HG02759 (cell line): ENCODE measurements around the gene MALRD1.

ENCODE experiments used
- ATAC-seq: cut with Tn5 transposase; IDR thresholded peaks from one replicate; pipeline ENCODE4 v1.9.1; 2021; ENCODE audit warnings: mild to moderate bottlenecking, moderate library complexity; ENCODE audit not compliant: unreplicated experiment

The MALRD1 gene

GRCh38 chr10:19048489-19048888 is at the start of gene MALRD1:
MALRD1 (plus strand) TSS chr10:19048801; CDS start chr10:19048939, 138 bp downstream.
- ATAC-seq: no peak

- no peak for ATAC-seq
Observed at GRCh38 chr10:19003341-19003740, 45.3 kb upstream of the MALRD1 start.

GRCh38 chr10:19012111-19012510 is 36.5 kb upstream of the MALRD1 start:
- no peak for ATAC-seq

- ATAC-seq: no peak
Observed at GRCh38 chr10:19014034-19014433, 34.6 kb upstream of the MALRD1 start.

- ATAC-seq: no peak
Observed at GRCh38 chr10:19014498-19014897, 34.1 kb upstream of the MALRD1 start.

GRCh38 chr10:19017116-19017890 is 31.3 kb upstream of the MALRD1 start:
- no peak for ATAC-seq

- ATAC-seq: no peak
Observed at GRCh38 chr10:19021162-19021561, 27.4 kb upstream of the MALRD1 start.

GRCh38 chr10:19024611-19025010 is 24.0 kb upstream of the MALRD1 start:
- ATAC-seq: no peak

GRCh38 chr10:19031763-19032162 is 16.8 kb upstream of the MALRD1 start:
- no peak for ATAC-seq

- ATAC-seq: no peak
Observed at GRCh38 chr10:19033741-19034140, 14.9 kb upstream of the MALRD1 start.

- no peak for ATAC-seq
Observed at GRCh38 chr10:19041171-19041570, 7.4 kb upstream of the MALRD1 start.

GRCh38 chr10:19043431-19043830 is 5.2 kb upstream of the MALRD1 start:
- ATAC-seq: no peak

GRCh38 chr10:19046679-19047078 is 1.9 kb upstream of the MALRD1 start:
- no peak for ATAC-seq

GRCh38 chr10:19048891-19049290 is 290 bp downstream of the MALRD1 start:
- no peak for ATAC-seq

GRCh38 chr10:19049567-19049966 is 966 bp downstream of the MALRD1 start:
- ATAC-seq: no peak

- ATAC-seq: no peak
Observed at GRCh38 chr10:19054289-19054835, 5.8 kb downstream of the MALRD1 start.

- no peak for ATAC-seq
Observed at GRCh38 chr10:19058046-19058445, 9.4 kb downstream of the MALRD1 start.

GRCh38 chr10:19063986-19064385 is 15.4 kb downstream of the MALRD1 start:
- ATAC-seq: no peak

- ATAC-seq: no peak
Observed at GRCh38 chr10:19071946-19072345, 23.3 kb downstream of the MALRD1 start.

- ATAC-seq: no peak
Observed at GRCh38 chr10:19077276-19077675, 28.7 kb downstream of the MALRD1 start.

- no peak for ATAC-seq
Observed at GRCh38 chr10:19096501-19097073, 48.0 kb downstream of the MALRD1 start.

- no peak for ATAC-seq
Observed at GRCh38 chr10:19097151-19097550, 48.5 kb downstream of the MALRD1 start.
